ENCODE results near the gene LEUTX.

DNA sequence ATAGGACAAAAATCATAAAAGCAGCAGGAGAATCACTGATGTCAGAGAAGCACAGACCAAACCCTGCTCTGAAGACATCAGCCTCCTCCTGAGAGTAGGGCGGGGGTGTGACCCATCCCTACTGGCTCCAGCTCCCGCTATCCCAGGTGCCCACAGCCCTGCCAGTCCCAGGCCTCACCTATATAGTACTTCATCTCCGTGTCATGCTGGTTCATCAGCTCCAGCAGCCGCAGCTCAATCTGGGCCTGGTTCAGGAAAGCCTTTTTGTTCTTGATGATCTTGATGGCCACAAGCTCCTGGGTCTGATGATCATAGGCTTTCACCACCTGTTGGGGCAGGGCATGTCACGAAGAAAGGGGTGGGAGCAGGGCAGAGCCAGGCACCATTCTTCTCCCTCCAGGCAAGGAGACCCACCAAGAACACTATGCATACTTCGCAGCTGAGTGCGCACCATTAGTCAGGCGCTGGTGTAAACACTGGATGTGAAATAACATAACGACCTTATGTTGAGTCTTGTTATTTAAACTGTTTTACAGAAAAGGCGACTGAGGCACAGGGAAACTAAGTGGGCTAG, 51.1 kb downstream of the LEUTX start:
- TF ChIP-seq, protein P1, sequence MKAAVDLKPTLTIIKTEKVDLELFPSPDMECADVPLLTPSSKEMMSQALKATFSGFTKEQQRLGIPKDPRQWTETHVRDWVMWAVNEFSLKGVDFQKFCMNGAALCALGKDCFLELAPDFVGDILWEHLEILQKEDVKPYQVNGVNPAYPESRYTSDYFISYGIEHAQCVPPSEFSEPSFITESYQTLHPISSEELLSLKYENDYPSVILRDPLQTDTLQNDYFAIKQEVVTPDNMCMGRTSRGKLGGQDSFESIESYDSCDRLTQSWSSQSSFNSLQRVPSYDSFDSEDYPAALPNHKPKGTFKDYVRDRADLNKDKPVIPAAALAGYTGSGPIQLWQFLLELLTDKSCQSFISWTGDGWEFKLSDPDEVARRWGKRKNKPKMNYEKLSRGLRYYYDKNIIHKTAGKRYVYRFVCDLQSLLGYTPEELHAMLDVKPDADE (IDR thresholded peaks at IDR 0.05): no peak
- TF ChIP-seq, protein P2, sequence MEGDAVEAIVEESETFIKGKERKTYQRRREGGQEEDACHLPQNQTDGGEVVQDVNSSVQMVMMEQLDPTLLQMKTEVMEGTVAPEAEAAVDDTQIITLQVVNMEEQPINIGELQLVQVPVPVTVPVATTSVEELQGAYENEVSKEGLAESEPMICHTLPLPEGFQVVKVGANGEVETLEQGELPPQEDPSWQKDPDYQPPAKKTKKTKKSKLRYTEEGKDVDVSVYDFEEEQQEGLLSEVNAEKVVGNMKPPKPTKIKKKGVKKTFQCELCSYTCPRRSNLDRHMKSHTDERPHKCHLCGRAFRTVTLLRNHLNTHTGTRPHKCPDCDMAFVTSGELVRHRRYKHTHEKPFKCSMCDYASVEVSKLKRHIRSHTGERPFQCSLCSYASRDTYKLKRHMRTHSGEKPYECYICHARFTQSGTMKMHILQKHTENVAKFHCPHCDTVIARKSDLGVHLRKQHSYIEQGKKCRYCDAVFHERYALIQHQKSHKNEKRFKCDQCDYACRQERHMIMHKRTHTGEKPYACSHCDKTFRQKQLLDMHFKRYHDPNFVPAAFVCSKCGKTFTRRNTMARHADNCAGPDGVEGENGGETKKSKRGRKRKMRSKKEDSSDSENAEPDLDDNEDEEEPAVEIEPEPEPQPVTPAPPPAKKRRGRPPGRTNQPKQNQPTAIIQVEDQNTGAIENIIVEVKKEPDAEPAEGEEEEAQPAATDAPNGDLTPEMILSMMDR (conservative IDR thresholded peaks at IDR 0.05; ENCODE audit: low read depth in 2 of 2): no peak
- TF ChIP-seq POLR2AphosphoS5 (IDR thresholded peaks at IDR 0.05; ENCODE audit: low read depth): no peak
- TF ChIP-seq, protein P3, sequence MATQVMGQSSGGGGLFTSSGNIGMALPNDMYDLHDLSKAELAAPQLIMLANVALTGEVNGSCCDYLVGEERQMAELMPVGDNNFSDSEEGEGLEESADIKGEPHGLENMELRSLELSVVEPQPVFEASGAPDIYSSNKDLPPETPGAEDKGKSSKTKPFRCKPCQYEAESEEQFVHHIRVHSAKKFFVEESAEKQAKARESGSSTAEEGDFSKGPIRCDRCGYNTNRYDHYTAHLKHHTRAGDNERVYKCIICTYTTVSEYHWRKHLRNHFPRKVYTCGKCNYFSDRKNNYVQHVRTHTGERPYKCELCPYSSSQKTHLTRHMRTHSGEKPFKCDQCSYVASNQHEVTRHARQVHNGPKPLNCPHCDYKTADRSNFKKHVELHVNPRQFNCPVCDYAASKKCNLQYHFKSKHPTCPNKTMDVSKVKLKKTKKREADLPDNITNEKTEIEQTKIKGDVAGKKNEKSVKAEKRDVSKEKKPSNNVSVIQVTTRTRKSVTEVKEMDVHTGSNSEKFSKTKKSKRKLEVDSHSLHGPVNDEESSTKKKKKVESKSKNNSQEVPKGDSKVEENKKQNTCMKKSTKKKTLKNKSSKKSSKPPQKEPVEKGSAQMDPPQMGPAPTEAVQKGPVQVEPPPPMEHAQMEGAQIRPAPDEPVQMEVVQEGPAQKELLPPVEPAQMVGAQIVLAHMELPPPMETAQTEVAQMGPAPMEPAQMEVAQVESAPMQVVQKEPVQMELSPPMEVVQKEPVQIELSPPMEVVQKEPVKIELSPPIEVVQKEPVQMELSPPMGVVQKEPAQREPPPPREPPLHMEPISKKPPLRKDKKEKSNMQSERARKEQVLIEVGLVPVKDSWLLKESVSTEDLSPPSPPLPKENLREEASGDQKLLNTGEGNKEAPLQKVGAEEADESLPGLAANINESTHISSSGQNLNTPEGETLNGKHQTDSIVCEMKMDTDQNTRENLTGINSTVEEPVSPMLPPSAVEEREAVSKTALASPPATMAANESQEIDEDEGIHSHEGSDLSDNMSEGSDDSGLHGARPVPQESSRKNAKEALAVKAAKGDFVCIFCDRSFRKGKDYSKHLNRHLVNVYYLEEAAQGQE (IDR thresholded peaks at IDR 0.05; ENCODE audit: unreplicated experiment): no peak
- no peak for TF ChIP-seq ZNF114 (CRISPR knock-in tag; IDR thresholded peaks at IDR 0.05)
- no peak for TF ChIP-seq NANOG (IDR thresholded peaks at IDR 0.05; ENCODE audit: borderline replicate concordance)
- no peak for TF ChIP-seq EZH2 (IDR thresholded peaks at IDR 0.05; ENCODE audit: low read depth, unreplicated experiment)
- no peak for TF ChIP-seq EZH2phosphoT487 (IDR thresholded peaks at IDR 0.05; ENCODE audit: unreplicated experiment)
